ENCODE data around the gene UGT1A5.

UGT1A5 gene

DNA sequence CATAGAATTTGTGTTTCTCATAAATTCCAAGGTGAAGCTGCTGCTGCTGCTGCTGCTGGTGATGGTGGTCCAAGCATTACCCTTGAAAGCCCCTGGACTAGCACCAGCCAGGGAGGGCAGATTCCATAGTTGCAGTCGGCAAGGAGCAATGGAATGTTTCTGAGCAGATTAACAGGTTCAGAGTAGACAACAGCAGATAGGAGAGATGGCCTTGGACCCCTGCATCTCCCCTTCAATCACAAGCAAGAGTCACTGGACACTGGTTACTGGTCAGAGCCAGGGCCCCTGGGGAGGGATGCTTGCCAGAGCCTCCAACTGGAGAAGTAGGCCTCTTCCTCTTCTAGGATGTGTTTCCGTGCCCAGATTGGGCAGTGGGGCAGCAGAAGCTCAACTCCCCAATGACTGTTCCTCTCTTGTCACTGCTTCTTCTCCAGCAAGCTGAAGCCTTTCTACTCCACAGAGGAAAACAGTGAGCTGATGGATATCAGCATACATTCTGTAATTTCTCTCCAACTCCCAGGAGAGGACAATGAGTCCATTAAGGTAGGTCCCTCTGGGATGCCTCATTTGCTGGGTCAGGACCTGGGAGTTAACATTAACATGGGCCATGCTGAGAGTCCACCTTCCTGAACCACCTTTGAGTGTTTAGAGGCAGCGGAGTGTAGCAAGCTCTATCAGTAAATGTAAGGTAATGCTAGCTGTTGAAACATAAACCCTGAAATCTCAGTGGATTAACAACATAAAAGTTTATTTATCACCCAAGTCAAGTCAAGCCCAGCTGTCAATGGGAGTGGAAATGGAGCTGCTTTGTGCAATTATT lies 100.7 kb downstream of the UGT1A5 start:
- no peak for DNase-seq

DNA sequence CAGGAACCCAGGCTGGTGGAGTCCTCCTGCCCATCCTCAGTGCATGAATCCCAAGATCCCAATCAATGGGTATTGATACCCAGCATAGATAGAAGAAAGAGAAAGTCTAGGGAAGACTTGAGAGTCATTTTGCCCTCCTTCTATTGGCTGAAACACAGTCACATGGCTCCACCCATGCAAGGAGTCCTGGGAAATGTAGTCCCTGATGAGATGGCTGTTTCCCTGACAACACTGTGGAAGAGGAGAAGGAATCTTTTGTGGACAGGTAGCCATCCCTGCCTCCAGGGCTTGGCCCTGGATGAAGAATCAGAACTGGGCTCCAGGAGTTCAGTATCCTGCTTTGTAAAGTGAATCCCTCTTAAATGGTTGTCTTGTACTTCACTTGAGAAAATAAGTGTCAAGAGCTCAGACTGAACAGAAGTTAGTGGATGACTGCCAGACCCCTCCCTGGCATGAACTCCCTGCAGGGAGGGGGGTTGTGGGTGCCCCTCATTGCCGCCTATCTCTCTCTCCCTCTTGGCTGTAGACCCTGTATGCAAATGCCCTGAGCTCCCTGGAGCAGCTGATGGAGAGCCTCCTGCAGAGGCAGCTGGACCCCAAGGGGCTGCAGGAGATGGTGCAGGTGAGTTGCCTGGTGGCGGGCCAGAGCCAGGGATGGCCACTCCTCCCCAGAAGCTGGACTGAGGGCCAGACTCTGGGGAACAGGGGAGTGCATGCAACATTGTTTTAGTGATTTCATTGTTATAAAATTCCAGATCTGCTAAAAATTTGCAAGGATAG lies 101.5 kb downstream of the UGT1A5 start:
- no peak for DNase-seq

DNA sequence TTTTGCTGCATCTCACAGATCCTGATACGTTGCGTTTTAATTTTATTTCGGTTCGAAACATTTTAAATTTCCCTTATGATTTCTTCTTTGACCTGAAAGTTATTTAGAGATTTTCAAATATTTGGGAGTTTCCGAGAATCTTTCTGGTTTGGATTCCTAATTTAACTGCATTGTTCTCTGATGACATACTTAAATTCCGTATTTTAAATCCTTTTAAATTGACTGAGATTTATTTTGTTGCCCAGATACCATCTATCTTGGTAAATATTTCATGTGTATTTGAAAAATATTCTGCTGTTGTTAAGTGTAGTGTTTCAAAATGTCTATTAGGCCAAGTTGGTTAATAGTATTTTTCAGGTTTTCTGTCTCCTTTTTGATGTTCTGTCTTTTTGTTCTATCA lies 103.2 kb downstream of the UGT1A5 start:
- no peak for DNase-seq

DNA sequence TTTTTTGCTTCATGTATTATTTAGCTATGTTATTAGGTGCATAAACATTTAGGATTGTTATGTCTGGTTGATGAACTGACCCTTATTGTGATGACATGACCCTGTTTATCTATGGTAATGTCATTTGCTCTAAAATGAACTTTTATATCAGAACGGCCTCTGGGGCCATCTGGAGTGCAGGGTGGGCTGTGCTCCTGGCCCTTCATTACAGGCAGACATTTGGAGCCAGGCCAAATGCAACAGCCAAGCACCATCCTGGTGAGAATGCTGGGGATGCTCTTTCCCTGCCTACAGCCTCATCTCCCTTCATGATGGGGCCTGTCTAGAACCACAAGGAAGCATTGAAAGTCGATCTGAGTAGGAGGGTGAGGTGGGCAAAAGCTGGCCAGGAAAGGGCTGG lies 103.6 kb downstream of the UGT1A5 start:
- DNase-seq = no peak

DNA sequence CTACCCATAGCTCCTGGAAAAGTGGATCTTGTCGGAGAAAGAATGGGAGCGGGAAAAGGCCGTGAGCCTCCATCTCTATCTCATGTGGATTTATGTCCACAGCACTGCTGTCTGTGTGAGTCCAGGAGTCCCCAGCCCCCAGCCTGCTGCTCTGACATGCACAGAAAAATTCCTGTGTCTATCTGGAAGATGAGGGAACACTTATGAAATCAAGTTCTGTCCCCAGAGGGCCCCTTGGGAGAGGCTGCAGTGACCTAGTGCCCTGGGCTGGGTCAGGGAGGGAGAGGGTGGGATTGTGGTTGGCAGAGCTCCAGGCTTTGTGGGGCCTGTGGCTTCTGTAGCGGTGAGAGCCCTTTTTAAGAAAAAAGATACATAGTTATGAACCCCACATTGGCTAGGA lies 104.1 kb downstream of the UGT1A5 start:
- no peak for DNase-seq

DNA sequence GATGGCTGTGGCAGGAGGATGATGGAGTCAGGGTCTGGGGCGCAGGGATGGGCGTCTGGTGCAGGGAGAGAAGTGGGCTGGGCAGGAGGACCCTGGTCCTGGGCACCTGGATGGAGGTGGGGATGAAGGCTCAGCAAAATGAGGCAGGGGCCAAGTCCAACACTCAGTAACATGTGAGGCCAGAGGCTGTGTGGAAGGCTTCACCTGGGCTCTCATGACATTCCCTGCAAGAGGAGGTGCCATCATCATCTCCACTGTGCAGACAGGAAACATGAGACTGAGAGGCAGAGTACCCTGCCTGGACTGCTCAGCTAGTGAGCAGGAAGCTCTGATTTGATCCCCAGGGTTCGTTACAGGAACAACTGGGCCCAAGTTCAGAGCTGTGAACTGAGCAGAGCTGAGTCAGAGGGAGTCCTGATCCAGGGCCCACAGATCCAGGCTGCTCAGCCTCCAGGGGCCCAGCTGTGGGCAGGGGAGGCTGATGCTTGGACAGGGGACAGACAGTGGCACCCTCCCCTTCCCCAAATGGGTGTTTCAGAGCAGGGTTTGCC lies 104.7 kb downstream of the UGT1A5 start:
- DNase-seq = no peak

DNA sequence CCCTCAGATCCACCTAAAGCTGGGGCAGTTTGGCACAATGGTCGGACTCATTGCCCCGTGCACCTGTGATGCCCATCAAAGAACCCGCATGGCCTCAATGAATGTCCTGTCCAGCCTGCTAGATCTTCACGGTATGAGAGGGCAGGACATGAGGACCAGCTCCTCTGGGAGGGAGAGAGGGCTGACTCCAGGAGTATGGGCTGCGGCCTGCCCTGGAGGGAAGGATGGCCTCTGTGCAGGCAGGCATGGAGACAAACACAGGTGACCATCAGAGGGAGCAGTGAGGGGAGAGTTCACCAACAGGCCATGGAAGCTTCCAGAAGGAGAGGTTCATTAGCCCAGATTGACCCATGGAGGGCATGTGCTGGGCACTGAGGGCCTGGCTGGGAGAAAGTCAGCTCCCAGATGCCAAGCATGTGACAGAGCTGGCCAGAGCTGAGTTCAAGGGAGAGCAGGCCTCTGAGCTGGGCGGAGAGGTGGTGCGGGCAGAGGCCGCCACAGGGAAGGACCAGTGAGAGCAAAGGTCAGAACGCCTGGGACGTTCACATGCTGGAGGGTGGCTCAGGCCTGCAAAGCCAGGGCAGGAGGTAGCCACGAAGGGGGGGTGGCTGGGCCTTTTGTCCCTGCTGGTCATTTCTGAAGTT lies 105.4 kb downstream of the UGT1A5 start:
- no peak for DNase-seq

DNA sequence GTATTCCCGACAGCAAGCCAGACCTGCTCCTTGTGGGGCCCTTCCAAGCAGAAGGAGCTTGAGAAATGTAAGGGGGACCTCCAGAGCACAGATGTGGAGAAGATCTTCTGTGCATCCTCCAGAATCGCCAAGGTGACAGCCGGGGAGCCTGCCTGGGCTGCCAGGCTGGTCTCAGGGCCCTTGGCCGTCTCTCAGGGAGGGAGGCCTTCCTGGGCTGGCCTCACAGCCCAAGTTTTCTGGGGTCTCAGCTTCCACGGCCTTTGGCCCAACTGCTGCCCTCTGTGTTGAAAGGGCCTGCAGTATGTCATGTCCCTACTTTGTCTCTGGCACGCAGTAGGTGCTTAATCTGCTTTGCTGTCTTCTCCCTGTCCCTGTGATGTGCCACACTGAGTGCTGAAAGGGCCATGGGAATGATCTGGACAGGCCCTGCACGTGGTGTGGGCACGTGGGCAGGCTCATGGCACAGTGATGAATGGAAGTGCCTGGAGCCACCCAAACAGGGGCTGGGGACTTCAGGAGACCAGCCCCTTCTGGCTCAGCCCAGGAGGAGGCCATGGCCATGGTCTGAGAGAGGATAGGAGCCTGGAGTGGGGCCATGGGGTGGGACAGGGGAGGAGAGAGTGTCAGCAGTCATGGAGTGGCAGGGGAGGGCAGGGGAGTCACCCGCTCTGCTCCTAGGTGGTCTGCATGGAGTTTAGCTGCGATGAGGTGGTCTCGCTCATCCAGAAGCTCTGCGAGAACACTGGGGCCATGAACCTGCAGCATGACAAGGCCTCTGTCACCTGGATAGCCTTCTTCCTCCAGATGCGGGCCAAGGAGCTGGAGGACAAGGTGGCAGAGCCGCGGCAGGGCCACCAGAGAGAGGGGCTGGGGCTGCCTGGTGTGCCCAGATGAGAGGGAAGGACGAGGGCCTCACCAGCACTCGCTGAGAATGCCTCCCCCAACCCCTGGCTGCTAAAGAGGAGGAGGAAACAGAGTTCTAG lies 106.2 kb downstream of the UGT1A5 start:
- no peak for DNase-seq

DNA sequence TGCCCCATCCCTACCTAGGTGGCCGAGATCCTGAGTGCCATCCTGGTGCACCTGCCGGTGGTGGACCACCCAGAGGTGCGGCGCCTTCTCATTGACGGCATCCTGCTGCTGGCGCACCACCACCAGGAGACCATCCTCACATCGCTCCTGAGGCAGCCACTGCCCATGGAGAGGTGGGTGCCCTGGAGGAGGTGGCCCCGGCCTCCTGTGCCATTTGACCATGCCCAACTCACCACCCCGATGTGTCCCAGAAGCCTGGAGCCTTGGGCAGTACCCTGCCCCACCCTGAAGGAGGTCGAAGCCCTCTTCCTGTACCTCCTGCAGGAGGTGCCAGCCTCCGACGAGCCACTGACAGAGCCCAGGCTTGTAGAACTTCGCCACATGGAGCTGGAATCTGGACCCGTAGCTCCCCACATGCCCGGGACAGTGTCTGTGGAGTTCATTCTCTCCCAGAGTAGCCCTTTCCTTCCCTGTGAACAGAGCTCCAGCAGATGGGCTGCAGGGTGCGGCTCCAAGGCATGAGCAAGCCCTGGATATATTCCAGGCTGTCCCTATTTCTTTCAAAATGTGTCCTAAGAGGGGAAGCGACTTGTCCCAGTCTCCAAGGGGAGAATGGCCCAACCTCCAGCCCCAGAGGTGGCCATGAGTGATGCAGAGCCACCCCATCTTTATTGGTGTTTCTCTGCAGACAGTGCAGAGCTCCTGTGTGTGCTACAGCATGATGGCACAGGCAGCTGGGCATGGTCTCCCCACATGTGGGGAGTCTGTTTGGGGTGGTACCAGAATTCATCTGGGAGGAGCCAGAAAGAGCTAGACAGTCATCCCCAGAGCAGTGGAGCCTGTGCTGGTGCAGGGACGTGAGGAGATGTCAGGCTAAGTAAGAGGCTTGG lies 107.4 kb downstream of the UGT1A5 start:
- no peak for DNase-seq

DNA sequence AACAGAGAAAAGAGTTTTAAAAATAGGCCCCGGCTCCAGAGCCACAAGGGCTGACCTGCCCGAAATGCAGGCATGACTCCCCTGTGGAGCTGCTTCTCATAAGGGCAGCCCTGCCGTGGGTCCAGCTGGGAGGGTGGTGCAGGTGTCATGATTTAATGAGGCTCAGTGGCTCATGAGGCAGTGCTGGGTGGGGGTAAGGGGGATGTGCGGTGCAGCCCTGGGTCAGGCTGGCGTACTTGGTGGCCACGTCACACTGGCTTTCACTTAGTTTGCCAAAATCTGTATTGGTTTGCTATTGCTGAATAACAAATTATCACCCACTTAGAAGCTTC lies 108.0 kb downstream of the UGT1A5 start:
- no peak for DNase-seq

DNA sequence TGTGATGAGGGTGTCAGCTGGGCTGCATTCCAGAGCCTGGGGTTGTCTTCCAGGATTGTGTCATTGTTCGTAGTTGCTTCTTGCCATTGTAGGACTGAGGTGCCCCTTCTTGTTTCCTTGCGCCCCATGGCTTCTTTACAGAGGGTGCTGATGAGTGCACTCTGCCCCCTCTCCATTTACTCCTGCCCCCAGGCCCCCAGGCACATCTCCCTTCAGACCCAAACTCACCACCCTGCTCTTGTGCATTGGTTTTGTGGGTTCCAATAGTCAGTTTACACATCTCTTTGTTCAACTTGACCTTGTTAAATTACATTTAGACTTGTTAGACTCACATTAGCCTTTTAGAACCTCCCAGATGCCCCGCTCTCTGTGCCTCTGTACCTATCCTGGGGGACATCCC lies 108.5 kb downstream of the UGT1A5 start:
- DNase-seq = no peak

DNA sequence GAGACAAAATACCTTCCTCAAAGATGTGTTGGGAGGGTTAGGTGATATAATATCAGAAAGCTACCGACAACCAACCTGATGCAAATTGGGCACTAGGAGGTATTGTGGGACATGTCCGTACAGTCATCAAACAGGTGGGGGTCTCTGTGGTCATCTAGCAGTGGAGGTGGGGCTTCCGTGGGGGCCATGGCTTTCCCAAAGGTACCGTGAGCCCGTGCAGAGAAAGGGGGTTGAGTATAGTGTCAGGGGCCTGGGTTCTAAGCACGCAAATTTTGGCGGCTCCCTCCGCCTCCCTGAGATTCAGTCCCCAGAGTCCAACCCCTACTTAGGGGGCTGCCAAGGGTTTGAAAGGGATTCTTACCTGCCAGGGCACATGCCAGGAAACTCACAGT lies 109.0 kb downstream of the UGT1A5 start:
- no peak for DNase-seq

DNA sequence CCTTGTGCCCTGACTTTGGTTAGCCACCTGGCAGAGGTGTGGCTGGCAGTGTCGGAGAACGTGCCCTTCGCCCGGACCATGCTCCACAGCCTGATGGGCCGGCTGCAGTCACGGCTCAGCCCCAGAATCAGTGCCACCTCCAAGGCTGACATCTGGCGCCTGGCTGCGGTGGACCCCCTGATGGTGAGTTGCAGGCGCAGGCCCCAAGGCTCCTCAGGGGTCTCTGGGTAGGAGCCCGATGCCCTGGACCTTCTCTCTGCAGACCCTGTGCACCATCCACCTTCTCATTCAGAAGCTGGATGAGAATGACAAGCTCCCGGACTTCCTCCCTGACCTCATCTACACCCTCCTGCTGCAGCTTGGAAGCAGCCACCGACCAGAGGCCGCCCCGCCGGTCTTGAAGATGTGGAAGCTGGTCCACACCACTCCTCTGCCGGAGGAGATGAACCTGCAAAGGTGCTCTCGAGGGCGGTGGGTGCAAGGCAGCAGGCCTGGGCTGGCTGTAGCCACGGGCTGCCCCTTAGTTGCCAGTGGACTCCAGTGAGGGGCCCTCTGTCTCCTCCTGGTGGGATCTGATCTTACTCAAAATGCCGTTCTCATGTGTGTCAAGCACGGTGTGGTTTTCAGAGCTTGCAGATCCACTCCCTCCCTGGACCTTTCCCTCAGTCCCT lies 109.5 kb downstream of the UGT1A5 start:
- DNase-seq = no peak

All from SHP77 treated with DMSO at 0.1 percent for 48 hours (cell line).